ENCODE results near the gene RDH16.

The RDH16 gene

GRCh38 chr12:56908136-56908535, 49.3 kb downstream of the RDH16 start:
- Histone ChIP-seq H3K9me3 (ENCODE audit: control insufficient read depth, insufficient read depth, low read length) (no peaks in the 10 kb centered on the region), H3K27me3 (ENCODE audit: control insufficient read depth, insufficient read depth, low read length) (no peaks in the 10 kb centered on the region), H3K4me3 (ENCODE audit: low read depth, low read length) (no peak overlapping the region), H3K9ac (ENCODE audit: low read depth, low read length) (no peak overlapping the region), H3K4me1 (ENCODE audit: control insufficient read depth, insufficient read depth, low read length) (no peaks in the 10 kb centered on the region), H3K36me3 (ENCODE audit: control insufficient read depth, insufficient read depth, low read length) (no peaks in the 10 kb centered on the region)

- no peak overlapping the region for H3K9ac ChIP-seq (ENCODE audit: low read depth, low read length)
- no peaks in the 10 kb centered on the region for H3K27me3 ChIP-seq (ENCODE audit: control insufficient read depth, insufficient read depth, low read length)
- H3K4me3 ChIP-seq (ENCODE audit: low read depth, low read length): no peak overlapping the region
- H3K9me3 ChIP-seq (ENCODE audit: control insufficient read depth, insufficient read depth, low read length): no peaks in the 10 kb centered on the region
- no peaks in the 10 kb centered on the region for H3K36me3 ChIP-seq (ENCODE audit: control insufficient read depth, insufficient read depth, low read length)
- no peaks in the 10 kb centered on the region for H3K4me1 ChIP-seq (ENCODE audit: control insufficient read depth, insufficient read depth, low read length)
These were observed 51.6 kb downstream of the RDH16 start for GRCh38 chr12:56905852-56906251.

- no peaks in the 10 kb centered on the region for H3K27me3 ChIP-seq (ENCODE audit: control insufficient read depth, insufficient read depth, low read length)
- no peak overlapping the region for H3K4me3 ChIP-seq (ENCODE audit: low read depth, low read length)
- H3K9ac ChIP-seq (ENCODE audit: low read depth, low read length): no peak overlapping the region
- no peaks in the 10 kb centered on the region for H3K36me3 ChIP-seq (ENCODE audit: control insufficient read depth, insufficient read depth, low read length)
- H3K4me1 ChIP-seq (ENCODE audit: control insufficient read depth, insufficient read depth, low read length): no peaks in the 10 kb centered on the region
- H3K9me3 ChIP-seq (ENCODE audit: control insufficient read depth, insufficient read depth, low read length): peaks cover 5% of the 10 kb centered on the region
These were observed 54.0 kb downstream of the RDH16 start for GRCh38 chr12:56903374-56903773.

All from iPS-15b (cell line).